Renal pelvis (tissue), 4 donors: Measurements from ENCODE around the gene RHBG. TPM values are rescaled to one million over a fixed set of nuclear protein-coding genes. Genes with fewer than 3 reads are reported as not detected.
"Not testable (repeated sequence)": the region's sequence is repeated elsewhere in the genome, so short reads cannot be mapped to it uniquely, and the experiment has no call there.

Source experiments
- DNase-seq: peaks from one replicate; pipeline ENCODE4 v3.0.0-alpha.2; 2013
- polyA plus RNA-seq, 3 donors: library from polyadenylated mRNA; unstranded; fragments of 120-200 nt; gene quantifications; one replicate each; pipeline ENCODE4 v1.2.1, GENCODE V29; 2013; ENCODE audit not compliant: insufficient read length in 3 of 3

The RHBG gene
- polyA plus RNA-seq, 3 donors, result 13.6 to 26.0 (median 21.5) TPM

- DNase-seq, result no peak
These were observed 9.0 kb upstream of the RHBG start for GRCh38 chr1:156359973-156360372.

- DNase-seq, result no peak
These were observed 8.5 kb upstream of the RHBG start for GRCh38 chr1:156360534-156360933.

GRCh38 chr1:156365754-156366153 is 3.3 kb upstream of the RHBG start:
- no peak for DNase-seq

GRCh38 chr1:156366378-156367166 is 2.4 kb upstream of the RHBG start:
- no peak for DNase-seq

- no peak for DNase-seq
These were observed 1.4 kb upstream of the RHBG start for GRCh38 chr1:156367383-156368156.

- DNase-seq, result no peak
These were observed 803 bp upstream of the RHBG start for GRCh38 chr1:156368157-156368658.

GRCh38 chr1:156369685-156370286 is 775 bp downstream of the RHBG start:
- not testable (repeated sequence) for DNase-seq

- DNase-seq, result peak; percentile 69
These were observed 2.7 kb downstream of the RHBG start for GRCh38 chr1:156371553-156372264.

- no peak for DNase-seq
These were observed 3.2 kb downstream of the RHBG start for GRCh38 chr1:156372265-156372586.

- no peak for DNase-seq
These were observed 3.9 kb downstream of the RHBG start for GRCh38 chr1:156372876-156373275.

- no peak for DNase-seq
These were observed 4.5 kb downstream of the RHBG start for GRCh38 chr1:156373546-156373945.

- DNase-seq, result no peak
These were observed 7.1 kb downstream of the RHBG start for GRCh38 chr1:156376146-156376545.

GRCh38 chr1:156376958-156377919 is 8.2 kb downstream of the RHBG start:
- DNase-seq, result no peak

- no peak for DNase-seq
These were observed 9.5 kb downstream of the RHBG start for GRCh38 chr1:156378557-156378956.

GRCh38 chr1:156379420-156380165 is 10.6 kb downstream of the RHBG start:
- no peak for DNase-seq

GRCh38 chr1:156382561-156382960 is 13.6 kb downstream of the RHBG start:
- no peak for DNase-seq

GRCh38 chr1:156383023-156383422 is 14.0 kb downstream of the RHBG start:
- no peak for DNase-seq

- no peak for DNase-seq
These were observed 15.0 kb downstream of the RHBG start for GRCh38 chr1:156384007-156384406.

GRCh38 chr1:156384658-156385057 is 15.6 kb downstream of the RHBG start:
- no peak for DNase-seq

- DNase-seq, result peak; percentile 48
These were observed 16.6 kb downstream of the RHBG start for GRCh38 chr1:156385534-156386031.
